DMS79 treated with DMSO at 0.1 percent for 48 hours (cell line): Measurements from ENCODE around the gene SYNPR.

Experiments used
- DNase-seq: peaks from one replicate; lab custom pipeline; 2025; lab: John Stamatoyannopoulos, UW

SYNPR gene

DNA sequence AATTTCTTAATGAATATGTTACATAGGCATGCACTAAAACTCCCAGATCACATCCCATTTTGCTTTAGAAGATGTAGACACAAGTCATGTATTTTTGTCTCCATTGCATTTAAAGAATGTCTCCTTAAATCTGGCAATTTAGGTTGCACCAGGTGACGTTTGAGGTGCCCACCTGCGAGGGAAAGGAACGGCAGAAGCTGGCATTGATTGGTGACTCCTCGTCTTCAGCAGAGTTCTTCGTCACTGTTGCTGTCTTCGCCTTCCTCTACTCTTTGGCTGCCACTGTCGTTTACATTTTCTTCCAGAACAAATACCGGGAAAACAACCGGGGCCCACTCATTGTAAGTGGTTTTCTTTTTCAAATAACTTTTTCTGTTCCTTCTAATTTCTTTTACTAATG, 278.3 kb downstream of the SYNPR start:
- DNase-seq = no peak

GRCh38 chr3:63557912-63558311, 279.8 kb downstream of the SYNPR start:
- no peak for DNase-seq

- DNase-seq = no peak
Measured at GRCh38 chr3:63559884-63560283, 281.8 kb downstream of the SYNPR start.

DNA sequence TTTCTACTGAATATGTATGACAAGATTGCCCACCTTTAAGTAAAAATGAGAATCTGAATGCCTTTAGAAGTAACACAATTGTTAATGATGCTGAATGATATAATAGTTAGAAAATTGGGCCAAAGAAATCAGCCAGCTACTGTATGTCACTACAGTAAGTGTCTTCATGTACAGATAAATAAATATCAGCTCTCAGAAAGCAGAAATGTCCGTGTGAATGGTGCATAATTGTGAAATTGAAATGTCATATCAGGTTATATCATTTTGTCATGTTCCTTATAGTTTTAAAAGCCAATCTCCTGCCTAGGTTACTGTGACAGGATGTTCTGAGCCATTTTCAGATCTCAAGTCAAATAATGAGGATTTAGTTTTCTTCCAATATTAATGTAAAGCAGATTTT, 283.8 kb downstream of the SYNPR start:
- no peak for DNase-seq

- DNase-seq = no peak
Measured at GRCh38 chr3:63562323-63562722, 284.2 kb downstream of the SYNPR start.

- DNase-seq = no peak
Measured at GRCh38 chr3:63563572-63563971, 285.5 kb downstream of the SYNPR start.

DNA sequence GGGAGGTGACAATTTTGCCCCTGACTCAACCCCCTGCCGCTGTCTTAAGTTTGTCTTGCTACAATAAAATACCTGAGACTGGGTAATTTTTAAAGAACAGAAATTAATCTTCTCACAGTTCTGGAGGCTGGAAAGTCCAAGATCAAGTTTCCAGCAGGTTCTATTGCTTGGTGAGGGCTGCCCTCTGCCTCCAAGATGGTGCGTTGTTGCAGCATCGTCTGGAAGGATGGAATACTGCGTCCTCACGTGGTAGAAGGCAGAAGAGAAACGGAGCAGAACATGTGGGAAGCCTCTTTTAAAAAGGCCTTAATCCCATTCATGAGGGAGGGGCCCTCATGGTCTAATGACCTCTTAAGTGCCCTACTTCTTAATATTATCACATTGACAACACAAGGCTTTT, 287.1 kb downstream of the SYNPR start:
- DNase-seq = no peak

GRCh38 chr3:63571682-63572081, 293.6 kb downstream of the SYNPR start:
- no peak for DNase-seq

DNA sequence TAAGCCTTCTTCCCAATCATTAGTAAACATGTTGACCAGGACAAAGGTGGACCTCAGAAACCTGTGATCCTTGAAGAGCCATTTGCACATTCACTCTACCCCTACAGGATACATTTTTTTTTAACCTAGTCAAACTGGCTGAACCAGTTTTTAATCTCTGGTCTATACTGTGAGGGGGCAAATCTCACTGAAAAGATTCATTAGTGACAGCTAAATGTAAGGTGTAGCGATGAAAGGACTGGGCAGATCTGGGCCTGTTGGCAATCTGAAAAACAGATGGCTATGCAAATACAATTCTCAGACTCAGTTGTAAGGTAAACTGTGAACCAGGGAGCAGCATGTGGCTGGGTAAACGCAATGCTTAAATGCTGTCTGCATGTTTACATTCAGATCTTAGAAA, 298.7 kb downstream of the SYNPR start:
- peak; percentile 70 for DNase-seq

GRCh38 chr3:63578858-63579257, 300.8 kb downstream of the SYNPR start:
- DNase-seq = no peak

DNA sequence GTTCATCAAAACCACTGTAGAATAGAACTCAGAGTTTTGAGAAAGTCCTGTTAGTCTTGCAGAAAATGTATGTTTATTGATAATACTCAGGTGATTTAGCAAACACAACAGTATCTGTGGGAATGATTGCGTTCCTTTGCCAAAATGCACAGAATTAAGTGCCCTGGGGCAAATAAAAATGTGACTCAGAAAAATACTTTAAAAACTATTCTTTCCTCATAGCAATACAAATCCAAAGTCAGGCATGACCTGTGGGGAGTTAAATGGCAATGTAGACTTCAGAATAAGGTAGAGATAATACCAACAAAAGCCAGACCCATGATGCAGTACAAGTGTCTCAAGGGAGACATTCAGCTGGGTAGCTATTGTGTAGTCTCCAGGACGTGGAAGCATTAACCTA, 302.0 kb downstream of the SYNPR start:
- DNase-seq = no peak

GRCh38 chr3:63582943-63583500, 304.9 kb downstream of the SYNPR start:
- DNase-seq = no peak

- DNase-seq = no peak
Measured at GRCh38 chr3:63584681-63585080, 306.6 kb downstream of the SYNPR start.

- DNase-seq = no peak
Measured at GRCh38 chr3:63585927-63586326, 307.8 kb downstream of the SYNPR start.

DNA sequence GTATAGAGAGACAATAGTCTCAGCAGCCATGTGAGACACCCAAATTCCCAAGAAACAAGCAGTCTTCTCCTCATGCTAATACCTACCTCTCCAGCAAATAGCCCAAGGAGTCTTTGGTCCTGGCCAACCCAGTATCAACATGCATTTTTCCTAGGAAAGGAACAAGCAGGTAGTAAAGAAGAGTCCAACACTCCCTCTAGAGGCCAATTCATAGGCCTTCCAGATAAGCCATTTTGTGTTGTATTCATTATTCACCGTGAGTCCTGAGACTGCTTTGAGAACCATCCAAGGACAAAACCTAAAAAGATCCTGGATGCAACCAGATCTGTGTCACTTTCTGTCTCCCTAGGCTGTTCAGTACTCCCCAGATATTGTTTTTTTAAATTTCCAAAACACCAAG, 310.8 kb downstream of the SYNPR start:
- no peak for DNase-seq

DNA sequence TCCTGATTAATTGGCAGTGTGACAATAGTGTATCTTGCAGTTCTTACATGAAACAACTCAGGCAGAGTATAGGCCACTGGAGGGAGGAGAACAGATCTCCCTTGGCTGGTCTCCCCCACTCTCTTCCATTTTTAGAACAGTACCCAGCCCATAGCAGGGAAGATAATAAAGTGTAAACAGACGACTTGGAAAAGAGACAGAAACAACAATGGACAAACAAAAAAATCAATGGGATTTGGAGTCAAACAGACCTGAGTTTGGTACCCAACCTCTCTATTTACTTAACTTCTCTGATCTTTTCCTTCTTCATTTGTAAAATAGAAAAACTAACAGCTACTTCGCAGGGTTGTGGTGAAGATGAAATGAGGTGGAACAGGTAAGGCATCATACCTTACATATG, 315.7 kb downstream of the SYNPR start:
- DNase-seq = no peak

DNA sequence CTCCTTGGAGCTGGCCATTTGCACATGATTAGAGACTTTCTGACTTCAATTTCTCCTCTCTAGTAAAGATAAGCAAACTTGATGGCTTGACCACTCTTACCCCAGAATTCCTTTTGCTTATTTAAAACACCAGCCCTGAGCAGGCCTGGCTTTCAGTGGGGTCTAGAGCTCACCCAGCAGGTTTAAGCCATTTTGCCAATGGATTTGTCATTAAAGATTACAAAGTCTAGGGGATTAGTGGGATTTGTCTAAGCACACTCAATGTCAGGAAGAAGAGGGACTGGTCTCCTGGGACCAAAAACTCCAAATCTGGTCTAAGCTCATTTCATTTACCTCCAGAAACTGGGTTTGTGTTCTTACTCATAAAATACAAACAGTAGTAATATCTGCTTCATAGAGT, 317.1 kb downstream of the SYNPR start:
- no peak for DNase-seq

GRCh38 chr3:63597019-63597418, 318.9 kb downstream of the SYNPR start:
- DNase-seq = no peak

- DNase-seq = no peak
Measured at GRCh38 chr3:63607716-63608115, 329.6 kb downstream of the SYNPR start.

- no peak for DNase-seq
Measured at GRCh38 chr3:63609408-63609807, 331.3 kb downstream of the SYNPR start.

DNA sequence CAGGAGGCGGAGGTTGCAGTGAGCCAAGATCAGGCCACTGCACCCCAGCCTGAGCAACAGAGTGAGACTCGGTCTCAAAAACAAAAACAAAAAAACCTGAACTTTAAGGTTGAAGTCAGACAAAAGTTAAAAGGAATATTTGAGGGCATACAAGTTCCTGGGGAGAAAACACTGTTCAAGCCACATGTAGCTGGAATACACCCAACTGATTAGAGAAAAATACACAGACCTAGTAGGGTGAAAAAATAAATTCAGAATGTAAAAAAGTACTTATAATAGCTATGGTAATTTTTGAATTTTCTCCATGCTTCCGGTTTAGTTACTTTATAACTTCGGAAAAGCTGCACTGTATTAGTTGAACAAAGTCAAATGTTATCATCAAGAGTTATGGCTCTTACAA, 331.7 kb downstream of the SYNPR start:
- no peak for DNase-seq

DNA sequence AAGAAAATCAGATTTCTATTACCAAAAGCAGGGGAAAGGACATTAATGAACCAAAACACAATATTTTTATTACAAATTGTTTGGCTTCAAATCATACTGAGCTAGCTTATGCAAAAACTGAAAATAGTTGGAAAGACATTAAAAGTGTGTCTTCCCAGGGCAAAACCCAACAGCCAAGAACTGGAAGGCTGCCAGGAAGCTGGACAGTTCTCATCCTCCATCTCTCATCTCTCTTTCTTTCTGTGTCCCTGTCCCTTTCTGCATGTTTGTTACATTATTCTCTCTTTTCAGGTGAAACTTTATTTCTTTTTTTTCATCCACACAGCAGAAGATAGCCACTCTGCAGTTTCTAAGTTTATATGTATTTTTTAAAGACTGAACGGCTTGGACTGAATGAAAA, 333.3 kb downstream of the SYNPR start:
- no peak for DNase-seq

DNA sequence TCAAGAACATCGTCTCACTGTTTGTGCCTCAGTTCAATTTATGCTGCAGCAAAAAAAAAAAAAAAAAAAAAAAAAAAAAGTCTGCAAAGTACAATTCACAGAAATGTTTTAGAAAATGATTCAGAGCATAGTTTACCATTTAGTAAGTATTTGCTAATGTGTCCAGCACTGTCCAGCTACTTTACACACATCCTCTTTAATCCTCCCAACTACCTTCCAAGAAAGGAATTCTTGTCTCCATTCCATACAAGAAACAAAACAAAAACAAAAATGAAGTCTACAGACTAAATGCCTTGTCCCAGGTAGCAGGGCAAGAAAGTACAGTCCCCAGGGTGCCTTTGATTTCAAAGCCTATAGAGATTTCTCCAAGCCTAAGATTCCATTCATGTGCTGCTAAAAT, 335.5 kb downstream of the SYNPR start:
- DNase-seq = no peak

DNA sequence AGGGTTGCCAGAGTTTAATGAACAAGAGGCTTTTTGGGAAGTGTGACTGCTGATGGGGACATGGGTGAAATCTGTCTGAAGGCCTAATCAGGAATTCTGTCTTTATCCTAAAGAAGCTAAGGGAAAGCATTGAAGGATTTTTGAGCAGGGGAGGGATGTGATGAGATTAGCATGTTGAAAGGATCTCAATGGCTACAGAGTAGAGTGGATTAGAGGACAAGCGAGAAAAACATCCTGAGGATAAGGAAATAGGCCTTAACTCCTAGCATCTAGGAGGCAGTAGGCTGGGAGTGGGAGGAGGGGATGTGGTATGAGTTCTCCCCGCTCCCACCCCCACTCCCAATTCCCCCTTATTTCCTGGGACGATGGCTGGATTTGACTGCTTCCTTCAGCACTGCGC, 339.3 kb downstream of the SYNPR start:
- no peak for DNase-seq
